ENCODE results near the gene PBXIP1.

PBXIP1 gene

DNA sequence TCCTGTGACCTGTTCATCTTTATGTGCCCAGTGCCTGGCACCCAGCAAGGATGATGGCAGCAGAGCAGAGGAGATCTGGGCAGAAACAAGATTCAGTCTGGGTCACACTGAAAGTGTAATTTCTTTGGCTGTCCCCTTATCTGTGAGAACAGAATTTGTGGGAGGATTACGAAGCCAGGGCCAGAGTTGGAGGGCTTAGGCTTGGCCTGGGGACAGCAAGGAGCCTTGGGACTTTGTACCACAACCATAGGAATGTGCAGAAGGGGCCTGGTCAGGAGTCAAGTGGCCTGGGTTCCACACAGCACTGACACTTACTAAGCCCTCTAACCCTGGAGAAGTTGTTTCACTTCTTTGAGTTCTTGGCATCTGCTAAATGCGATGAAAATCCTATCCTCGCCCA is 32.2 kb downstream of the PBXIP1 start:
- Histone ChIP-seq H3K27me3 (no peaks in the 10 kb centered on the region), H3K36me3 (no peaks in the 10 kb centered on the region), H3K4me3 (ENCODE audit: low read depth in 1 of 2, low read length in 1 of 2) (no peak overlapping the region), H3K9me3 (no peaks in the 10 kb centered on the region), H3K4me1 (ENCODE audit: control insufficient read depth in 1 of 2, insufficient read depth in 1 of 2, low read depth in 1 of 2, low read length in 1 of 2) (peaks cover 15 to 21% of the 10 kb centered on the region in 2 experiments), H3K27ac (no peak overlapping the region)
- TF ChIP-seq, protein P1, sequence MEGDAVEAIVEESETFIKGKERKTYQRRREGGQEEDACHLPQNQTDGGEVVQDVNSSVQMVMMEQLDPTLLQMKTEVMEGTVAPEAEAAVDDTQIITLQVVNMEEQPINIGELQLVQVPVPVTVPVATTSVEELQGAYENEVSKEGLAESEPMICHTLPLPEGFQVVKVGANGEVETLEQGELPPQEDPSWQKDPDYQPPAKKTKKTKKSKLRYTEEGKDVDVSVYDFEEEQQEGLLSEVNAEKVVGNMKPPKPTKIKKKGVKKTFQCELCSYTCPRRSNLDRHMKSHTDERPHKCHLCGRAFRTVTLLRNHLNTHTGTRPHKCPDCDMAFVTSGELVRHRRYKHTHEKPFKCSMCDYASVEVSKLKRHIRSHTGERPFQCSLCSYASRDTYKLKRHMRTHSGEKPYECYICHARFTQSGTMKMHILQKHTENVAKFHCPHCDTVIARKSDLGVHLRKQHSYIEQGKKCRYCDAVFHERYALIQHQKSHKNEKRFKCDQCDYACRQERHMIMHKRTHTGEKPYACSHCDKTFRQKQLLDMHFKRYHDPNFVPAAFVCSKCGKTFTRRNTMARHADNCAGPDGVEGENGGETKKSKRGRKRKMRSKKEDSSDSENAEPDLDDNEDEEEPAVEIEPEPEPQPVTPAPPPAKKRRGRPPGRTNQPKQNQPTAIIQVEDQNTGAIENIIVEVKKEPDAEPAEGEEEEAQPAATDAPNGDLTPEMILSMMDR (IDR thresholded peaks at IDR 0.05): no peak

DNA sequence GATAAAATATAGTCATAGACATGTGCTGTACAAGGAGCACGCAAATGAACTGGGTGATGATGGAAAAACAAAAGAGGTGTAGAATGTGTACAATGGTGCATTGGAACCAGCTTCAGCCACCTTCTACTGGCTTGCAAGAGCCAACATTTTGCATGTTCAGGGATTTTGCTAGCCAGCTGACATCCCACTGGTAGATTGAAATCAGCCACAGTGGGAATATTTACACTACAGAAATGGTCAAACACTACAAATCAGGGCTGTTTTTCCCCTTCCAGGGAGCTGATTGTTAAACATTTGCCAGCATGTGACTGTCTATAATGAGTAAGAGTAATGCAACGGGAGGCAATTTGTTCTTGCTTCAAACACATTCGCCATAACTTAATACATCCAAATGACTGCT is 42.6 kb downstream of the PBXIP1 start:
- Histone ChIP-seq H3K27ac (no peak overlapping the region), H3K9me3 (no peaks in the 10 kb centered on the region), H3K27me3 (no peaks in the 10 kb centered on the region), H3K4me1 (ENCODE audit: control insufficient read depth in 1 of 2, insufficient read depth in 1 of 2, low read depth in 1 of 2, low read length in 1 of 2) (no peaks in the 10 kb centered on the region), H3K36me3 (no peaks in the 10 kb centered on the region), H3K4me3 (ENCODE audit: low read depth in 1 of 2, low read length in 1 of 2) (no peak overlapping the region)
- TF ChIP-seq, protein P1 (IDR thresholded peaks at IDR 0.05): no peak

DNA sequence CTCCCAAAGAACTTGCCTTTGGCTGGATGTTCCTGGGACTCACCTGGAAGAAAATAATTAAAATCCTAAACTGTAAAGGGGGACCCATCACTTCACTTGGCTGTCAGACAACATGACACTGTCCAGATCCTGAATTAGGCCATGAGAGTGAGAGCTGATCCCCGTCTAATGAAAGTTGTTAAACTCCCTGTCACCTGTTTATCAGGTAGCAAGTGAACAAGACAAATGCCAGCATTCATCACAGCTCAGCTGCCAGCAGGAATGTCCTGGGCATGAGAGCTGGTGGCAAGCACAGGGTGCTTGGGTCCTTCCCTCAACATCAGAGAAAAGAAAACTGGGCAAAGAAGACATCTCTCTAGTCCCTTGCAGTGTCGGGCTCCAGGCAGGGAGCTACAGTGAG is 43.1 kb downstream of the PBXIP1 start:
- Histone ChIP-seq H3K27ac (no peak overlapping the region), H3K9me3 (no peaks in the 10 kb centered on the region), H3K36me3 (no peaks in the 10 kb centered on the region), H3K4me3 (ENCODE audit: low read depth in 1 of 2, low read length in 1 of 2) (no peak overlapping the region), H3K27me3 (no peaks in the 10 kb centered on the region), H3K4me1 (ENCODE audit: control insufficient read depth in 1 of 2, insufficient read depth in 1 of 2, low read depth in 1 of 2, low read length in 1 of 2) (no peaks in the 10 kb centered on the region)
- TF ChIP-seq, protein P1 (IDR thresholded peaks at IDR 0.05): no peak

DNA sequence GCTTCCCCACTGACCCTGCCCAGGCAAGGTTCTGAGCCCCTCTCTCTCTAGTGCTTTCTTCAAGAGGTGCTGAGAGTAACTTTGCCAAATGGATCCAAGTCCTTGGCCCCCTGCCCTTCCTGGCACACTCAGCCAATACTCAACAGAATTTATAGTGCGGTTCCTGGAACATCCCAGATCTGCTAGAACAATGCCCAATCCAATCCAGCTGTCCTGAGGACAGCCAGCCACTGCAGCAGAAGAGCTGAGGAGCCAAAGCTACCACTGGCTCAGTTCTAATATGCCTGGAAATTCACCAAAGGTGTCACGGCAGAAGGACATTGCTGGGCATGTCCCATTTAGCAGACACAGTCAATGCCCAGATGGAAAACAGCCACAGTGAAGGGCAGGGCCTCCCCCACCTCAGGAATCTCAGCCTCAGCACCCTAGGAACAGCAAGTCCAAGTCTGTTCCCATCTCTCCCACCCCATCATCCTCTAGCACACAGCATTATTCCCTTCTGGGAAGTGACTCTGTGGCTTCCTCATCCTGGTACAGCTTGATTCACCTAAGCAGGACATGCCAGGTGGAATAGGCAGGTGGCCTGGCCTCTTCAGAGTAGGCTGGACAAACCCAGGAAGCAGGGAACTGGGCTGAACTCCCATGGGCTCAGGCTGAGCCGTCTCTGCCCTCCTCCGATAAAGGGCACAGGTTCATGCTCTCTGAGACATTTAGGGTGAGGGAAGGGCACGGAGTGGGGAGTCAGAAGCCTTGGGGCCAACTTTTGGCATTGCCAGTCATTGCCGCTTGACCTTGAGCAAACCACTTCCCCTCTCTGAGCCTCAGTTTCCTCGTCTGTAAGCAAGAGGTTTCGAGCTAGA is 44.0 kb downstream of the PBXIP1 start:
- TF ChIP-seq, protein P1 (IDR thresholded peaks at IDR 0.05): no peak
- H3K4me3 ChIP-seq (ENCODE audit: low read depth in 1 of 2, low read length in 1 of 2): no peak overlapping the region
- H3K9me3 ChIP-seq: no peaks in the 10 kb centered on the region
- H3K4me1 ChIP-seq (ENCODE audit: control insufficient read depth in 1 of 2, insufficient read depth in 1 of 2, low read depth in 1 of 2, low read length in 1 of 2): no peaks in the 10 kb centered on the region
- H3K27me3 ChIP-seq: no peaks in the 10 kb centered on the region
- H3K27ac ChIP-seq: no peak overlapping the region
- H3K36me3 ChIP-seq: no peaks in the 10 kb centered on the region

DNA sequence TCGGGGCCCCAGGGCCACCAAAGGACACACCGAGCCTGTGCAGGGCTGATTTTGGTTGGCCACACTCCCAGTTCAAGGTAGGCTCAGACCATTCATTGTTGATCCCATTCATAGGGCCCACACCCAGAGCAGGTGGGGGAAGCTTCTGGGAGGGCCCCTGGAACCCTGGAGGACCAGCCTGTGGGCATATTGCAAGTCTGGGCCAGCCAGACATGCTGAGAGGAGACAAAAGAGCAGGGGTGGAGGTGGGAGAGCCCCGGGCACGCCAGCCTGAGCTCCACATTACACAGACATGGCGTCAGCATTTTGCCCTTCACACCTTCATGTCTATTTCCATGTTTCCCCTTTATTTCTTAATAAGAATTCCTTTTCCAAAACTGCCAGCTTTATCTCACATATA is 45.0 kb downstream of the PBXIP1 start:
- H3K27me3 ChIP-seq: no peaks in the 10 kb centered on the region
- H3K27ac ChIP-seq: no peak overlapping the region
- H3K4me1 ChIP-seq (ENCODE audit: control insufficient read depth in 1 of 2, insufficient read depth in 1 of 2, low read depth in 1 of 2, low read length in 1 of 2): no peaks in the 10 kb centered on the region
- no peaks in the 10 kb centered on the region for H3K36me3 ChIP-seq
- no peak overlapping the region for H3K4me3 ChIP-seq (ENCODE audit: low read depth in 1 of 2, low read length in 1 of 2)
- TF ChIP-seq, protein P1 (IDR thresholded peaks at IDR 0.05): no peak
- H3K9me3 ChIP-seq: no peaks in the 10 kb centered on the region
